G401 (cell line): ENCODE data around the gene KRT32. TPM values are rescaled to one million over a fixed set of nuclear protein-coding genes. Genes with fewer than 3 reads are reported as not detected.

Experiments
- DNase-seq: peaks from one replicate; pipeline ENCODE4 v3.0.0-alpha.2; 2015; ENCODE audit warnings: low spot score
- in situ Hi-C: cut with HindIII; loops from 2 replicates; pipeline ENCODE4 v1.10.0; 2016; ENCODE audit warnings: low sequenced_read_pairs, mixed read lengths
- total RNA-seq: library from RNA; depleted of rRNA; stranded (reverse); fragments of >200 nt; shearing (Covaris generic); gene quantifications from 2 replicates; pipeline ENCODE4 v1.2.3, GENCODE V29; 2014

KRT32 gene
- total RNA-seq, 1 experiment from 2014 or later: not detected

DNA sequence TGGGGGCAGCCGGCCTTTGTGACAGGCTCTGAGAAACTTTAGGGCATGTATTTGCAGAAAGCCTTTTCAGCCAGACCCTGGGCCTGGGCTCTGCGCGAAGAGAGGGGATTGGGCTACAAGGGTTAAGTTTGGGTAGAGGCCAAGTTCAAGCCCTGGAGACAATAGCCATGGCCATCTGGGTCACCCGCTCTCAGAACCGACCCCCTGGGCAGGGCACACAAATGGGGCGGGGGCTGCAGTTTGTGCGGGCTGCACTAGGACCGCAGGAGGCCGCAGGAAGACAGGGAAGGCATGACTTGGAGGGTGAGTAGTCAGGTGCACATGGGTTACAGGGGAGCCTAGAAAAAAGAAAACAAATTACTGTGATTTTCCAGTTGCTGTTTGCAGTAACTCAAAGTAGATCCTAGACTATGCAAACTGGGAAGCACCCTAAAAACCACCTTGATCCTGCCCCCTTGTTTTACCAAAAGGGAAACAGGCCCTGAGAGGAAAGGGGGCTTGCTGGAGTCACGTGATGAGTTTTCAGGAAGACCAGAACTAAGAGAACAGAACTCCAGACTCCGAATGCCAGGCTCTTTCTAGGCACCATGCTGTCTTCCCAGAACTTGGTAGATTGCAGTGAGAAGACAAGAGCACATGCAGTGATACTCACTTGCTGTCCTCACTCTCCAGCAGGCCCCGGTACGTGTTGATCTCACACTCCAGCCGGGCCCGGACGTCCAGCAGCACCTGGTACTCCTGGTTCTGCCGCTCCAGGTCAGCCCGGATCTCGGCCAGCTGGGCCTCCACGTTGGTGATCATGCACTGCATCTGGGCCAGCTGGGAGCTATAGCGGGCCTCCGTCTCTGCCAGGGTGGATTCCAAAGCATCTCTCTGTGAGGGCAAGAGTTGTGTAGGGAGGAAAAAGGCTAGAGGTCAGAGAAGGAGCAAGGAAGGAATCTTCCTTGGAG lies 10.0 kb upstream of the KRT32 start:
- in situ Hi-C loops: no loop called here
- DNase-seq: no peak

DNA sequence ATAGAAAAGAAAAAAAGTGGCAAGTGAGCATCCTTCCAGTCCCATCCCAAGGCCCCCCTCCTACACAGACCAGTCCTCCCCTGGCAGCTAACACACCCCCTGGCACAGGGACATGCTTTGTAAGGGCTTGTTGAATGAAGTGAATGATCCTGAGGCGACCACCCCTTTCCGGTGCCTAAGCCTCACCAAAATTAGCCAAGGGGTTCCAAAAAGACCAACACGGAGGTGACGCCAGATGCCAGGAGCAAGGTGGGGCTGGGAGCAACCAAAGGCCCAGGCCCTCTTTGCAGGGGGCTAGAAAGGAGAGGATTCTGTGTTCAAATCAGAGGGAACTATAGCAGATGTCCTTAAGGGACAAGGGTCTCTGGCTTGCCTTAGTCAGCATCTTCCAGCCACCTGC lies 8.2 kb upstream of the KRT32 start:
- DNase-seq: no peak
- in situ Hi-C loops: no loop called here

DNA sequence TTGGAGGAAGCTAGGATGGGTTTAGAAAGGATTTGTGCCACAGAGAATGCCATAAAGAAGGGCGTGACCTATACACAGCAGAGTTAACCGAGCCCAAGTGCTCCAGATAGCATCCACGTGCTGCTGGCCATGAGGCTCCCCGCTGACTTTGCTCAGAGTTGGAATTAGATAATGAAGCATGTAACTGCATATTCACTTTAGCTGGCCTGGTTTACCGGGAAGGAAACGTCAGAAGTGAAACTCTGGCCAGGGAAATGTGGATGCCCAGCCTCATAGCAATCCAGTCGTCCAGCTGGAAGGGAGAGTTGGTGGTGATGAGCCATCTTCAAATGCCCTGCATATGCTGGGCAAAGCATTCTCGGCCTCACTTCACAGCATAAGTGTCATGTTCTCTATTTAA lies 7.7 kb upstream of the KRT32 start:
- DNase-seq: no peak
- in situ Hi-C loops: no loop called here

DNA sequence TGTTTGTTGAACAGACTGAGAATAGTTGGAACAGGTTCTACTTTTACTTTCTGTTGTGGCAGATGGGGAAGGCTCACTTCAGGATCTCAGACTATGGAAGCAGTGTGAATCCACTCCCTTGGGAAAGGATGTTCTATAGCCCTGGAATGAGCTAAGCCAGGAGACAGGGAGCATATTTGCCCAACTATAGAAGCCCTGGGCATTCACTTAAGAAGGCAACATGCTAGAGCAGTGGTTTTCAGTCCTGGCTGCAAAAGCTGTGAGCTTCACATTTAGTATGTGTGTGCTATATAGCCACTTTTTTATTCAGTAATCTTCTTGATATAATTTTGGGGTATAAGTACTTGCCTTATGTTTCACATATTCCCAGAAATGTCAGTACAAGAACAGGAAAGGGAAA lies 1.2 kb upstream of the KRT32 start:
- in situ Hi-C loops: no loop called here
- DNase-seq: no peak

DNA sequence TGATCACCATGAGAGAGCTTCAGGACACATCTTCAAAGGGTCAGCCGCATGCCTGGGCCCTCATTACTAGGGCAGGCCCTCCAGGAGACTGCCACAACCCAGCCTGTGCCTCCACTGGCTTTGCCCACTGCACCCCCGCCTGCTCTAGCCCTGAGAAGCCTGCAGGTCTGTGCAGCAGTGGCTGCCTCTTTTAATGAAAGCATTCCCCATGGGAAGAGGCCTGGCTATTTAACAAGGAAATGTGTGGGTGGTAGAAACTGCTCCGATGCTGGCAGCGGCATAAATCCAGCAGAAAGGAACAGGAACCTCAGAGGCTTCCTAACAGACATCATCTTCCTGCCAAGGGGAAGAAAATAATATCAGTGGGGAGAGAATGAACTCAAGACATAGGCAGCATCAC lies 375 bp upstream of the KRT32 start:
- in situ Hi-C loops: no loop called here
- no peak for DNase-seq

DNA sequence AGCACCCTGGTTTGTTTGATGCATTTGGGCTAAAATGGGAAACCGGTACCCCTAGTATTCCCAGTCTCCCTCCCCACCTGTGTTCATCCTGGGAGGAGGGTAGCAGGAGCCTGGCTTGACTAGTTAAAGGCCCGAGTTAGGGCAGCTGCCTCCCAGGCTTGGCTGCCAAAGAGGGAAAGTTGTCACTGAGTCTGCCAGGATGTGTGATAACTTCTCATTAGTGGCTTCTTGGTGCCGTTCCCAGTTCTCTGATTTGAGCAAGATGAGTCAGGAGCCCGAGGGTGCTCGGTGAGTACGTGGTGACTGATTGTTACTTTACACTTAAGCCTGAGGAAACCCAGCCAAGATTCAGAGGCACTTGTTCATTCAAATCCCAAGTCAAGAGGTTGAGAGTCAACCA lies 2.5 kb downstream of the KRT32 start:
- no peak for DNase-seq
- in situ Hi-C loops: no loop called here

DNA sequence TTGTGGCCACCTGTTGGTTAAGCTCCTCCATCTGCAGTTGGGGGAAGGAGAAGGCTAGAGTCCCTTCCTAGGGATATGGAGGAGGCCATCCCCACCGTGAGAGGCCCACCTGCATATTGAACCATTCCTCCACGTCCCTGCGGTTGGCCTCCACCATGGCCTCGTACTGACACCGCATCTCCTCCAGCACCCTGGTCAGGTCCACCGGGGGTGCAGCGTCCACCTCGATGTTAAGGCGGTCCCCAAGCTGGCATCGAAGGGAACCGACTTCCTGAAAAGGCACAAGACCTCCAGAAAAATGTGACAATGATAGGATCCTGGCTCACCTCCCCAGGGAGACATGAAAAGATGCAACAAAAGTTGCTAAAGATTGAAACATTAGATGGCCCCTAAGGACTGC lies 3.0 kb downstream of the KRT32 start:
- DNase-seq: no peak
- in situ Hi-C loops: no loop called here

DNA sequence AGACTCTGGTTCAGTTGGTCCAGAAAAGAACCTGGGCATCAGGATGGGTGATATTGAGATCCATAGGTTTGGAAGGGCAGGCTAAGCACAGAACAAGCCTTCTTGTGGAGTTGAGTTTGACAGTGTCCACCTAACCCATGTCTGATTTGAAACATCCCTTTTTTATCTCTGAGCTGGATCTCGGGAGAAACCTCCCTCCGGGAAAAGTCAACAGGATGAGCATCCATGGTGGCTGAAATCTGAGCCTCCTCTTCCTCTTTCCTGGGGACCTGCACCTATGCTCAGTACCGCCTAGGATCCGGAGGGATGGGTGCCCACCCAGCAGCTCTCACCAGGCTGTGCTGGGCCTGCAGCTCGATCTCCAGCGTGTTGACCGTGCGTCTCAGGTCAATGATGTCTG lies 3.4 kb downstream of the KRT32 start:
- in situ Hi-C loops: no loop called here

DNA sequence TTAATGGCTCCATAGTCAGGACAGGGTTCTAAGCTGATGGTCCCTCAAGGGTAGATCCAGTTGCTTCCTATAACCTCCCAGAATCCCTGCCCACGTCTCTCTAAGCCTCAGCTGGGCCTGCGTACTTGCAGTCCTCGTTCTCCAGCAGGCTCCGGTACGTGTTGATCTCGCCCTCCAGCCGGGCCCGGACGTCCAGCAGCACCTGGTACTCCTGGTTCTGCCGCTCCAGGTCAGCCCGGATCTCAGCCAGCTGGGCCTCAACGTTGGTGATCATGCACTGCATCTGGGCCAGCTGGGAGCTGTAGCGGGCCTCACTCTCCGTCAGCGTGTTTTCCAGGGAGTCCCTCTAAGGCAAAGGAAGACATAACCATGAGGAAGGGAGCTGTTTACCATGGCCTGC lies 4.5 kb downstream of the KRT32 start:
- DNase-seq: no peak
- in situ Hi-C loops: no loop called here

More for the DNA sequence above, 3.4 kb downstream of the KRT32 start:
- no peak for DNase-seq

DNA sequence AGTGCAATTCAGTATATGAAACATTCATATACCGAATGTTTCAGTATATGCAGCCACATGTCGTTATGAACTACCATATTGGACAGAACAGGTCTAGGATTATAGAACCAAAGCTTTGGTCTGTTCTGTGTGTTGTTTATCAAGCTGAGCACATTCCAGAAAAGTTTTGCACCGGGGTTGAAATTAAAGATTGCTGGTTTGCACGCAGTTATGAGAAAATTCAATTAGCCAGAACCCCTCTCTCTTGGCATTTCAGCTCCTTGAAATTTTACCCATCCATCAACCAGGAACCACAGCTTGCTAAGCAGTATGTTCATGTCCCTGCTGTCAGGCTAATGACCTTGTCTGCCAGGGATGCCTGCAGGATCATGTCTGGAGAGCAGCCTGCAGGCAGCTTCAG lies 9.5 kb downstream of the KRT32 start:
- no peak for DNase-seq
- in situ Hi-C loops: no loop called here

DNA sequence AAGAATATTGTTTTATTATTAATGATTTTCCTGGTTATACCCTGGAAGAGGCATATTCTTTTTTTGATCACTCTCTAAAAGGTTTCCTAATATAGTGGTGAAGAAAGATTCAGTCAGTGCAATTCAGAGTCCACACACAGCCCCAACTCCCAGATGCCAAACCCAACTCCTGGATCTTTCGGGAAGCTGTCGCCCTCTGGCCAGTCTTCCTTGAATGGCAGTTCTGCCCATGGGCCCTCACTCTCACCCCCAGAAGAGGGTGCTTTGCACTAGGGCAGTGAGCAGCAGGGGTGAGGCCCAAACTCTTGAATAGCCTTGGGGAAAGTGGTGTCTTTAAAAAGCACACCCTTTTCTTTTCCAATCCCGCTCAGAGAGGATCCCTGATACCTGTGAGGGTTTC lies 11.0 kb downstream of the KRT32 start:
- in situ Hi-C loops: no loop called here

DNA sequence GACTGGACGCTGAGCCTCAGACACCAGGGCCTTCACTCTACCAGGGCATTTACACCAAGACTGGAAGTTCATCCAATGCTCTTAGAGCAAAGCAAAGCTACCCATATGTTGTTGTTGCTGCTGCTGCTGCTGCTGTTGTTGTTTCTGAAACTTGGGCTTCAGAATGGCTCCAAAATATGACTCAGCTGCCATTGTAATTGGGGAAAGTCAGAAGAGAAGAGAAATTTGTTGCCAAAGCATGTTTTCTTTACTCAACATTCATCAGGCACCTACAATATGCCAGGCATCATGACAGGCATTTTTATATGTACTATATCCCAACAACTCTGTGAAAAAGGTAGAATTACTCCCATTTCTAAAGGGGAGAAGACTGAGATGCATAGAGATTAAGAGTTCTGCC lies 11.9 kb downstream of the KRT32 start:
- in situ Hi-C loops: no loop called here

More for the DNA sequence above, 11.0 kb downstream of the KRT32 start:
- DNase-seq: no peak

DNA sequence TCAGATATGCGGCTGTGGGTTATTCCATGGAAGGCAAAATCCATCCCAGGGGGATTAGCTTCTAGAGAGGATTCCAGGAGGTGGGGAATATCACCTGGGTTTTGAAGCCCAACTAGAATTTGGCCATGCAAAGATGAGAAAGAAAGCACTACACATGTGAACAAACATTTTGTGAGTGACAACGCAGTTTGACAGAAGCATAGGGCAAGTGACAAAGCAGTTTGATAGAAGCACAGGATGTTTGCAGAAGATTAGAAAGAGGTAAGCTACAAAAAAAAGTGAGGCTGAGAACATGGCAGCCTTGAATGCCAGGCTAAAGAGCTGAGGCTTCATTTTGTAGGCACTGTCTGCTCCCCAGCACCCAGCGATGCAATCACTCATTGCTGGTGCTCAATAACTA lies 14.1 kb downstream of the KRT32 start:
- DNase-seq: no peak
- in situ Hi-C loops: no loop called here

More for the DNA sequence above, 11.9 kb downstream of the KRT32 start:
- DNase-seq: no peak

DNA sequence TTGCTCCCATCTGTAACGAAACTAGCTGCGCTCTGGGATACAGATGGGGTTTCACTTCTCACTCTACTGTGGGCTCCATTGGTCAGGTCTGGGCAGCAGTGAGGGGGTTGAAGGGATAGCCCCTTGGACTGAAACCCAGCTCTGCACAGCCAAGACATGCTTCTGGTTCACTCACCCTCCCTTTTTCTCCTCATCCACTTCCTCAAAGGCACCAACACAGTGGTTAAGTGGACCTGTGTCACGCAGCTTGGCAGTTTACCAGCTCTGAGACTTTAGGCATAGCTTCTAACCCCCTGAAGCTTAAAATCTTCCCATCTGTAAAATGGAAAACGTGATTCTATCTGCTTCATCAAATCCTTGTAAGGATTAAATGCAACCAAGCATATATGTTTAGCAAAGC lies 14.9 kb downstream of the KRT32 start:
- in situ Hi-C loops: no loop called here
- DNase-seq: no peak

DNA sequence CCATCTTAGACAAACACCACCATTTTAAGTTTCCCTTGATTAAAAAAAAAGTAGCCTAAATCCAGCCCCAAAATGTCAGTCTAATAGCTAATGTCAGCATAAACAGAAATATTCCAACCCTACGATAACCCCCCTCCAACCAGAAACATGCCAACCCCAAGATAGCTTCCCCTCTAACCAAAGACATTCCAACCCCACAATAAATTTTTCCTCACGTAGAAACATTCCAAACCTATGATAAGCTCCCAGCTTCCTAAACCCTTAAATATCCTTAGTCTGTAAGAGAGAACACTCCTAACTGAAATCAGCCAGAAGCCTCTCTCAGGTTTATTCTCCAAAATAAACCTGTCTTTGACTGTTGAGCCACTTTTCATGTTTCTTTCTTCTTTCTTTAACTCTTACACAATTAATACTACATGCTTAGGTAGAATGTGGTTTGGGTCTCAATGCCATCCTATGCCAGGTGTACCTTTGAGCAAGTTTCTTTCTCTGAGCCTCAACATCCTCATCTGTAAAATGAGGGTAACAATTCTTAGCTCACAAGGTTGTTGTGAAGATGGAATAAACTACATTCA lies 15.9 kb downstream of the KRT32 start:
- no peak for DNase-seq
- in situ Hi-C loops: no loop called here

DNA sequence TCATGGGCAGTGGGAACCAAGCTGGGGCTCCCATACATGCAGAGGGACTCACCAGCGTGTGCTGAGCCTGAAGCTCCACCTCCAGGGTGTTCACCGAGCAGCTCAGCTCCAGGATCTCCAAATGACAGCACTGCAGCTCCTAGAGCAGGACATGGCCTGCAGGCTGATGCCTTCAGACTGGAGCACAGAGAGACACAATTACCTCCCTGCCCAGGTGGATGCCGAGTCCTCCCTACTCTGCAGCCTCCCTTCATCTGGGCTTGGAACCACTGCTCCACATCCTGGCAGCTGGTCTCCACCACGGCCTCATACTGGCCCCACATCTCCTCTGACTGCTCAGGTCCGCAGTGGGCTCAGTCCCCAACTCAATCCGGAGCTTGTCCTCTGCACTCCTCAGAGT lies 18.2 kb downstream of the KRT32 start:
- in situ Hi-C loops: no loop called here

DNA sequence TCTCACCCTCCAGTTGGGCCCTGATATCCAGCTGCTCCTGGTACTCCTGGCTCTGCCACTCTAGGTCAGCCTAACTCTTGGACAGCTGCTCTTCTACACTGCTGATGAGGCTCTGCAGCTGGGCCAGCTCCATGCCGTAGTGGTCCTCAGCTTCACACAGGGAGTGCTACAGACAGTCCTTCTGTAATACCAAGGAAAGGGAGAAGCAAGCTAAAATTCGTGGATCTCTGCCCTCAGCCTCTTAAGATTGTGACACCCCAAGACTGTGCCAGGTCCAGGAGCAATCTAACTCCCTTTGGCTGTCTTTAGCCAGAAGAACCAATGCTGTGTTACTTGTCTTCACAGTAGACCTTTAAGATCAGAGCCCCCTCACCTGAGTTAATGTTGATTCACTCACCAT lies 18.7 kb downstream of the KRT32 start:
- in situ Hi-C loops: no loop called here
- DNase-seq: no peak

More for the DNA sequence above, 18.2 kb downstream of the KRT32 start:
- no peak for DNase-seq

DNA sequence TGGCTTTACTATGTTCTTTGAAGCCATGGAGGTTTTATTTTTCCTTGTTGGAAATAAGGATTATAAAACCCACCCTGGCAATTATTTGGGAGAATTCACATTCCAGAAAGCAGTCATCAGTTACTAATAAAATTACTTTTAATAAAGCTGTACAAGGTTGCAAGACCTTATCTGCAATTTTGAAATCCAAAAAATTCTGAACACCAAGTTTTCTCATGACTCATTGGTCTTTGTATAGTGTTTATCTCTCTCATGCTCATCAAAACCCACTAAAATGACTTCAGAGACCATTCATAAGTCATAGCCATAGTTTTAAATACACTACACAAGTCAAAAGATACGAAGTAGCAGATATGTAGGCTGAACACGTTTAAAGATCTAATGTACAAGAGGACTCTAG lies 20.4 kb downstream of the KRT32 start:
- no peak for DNase-seq
- in situ Hi-C loops: no loop called here

DNA sequence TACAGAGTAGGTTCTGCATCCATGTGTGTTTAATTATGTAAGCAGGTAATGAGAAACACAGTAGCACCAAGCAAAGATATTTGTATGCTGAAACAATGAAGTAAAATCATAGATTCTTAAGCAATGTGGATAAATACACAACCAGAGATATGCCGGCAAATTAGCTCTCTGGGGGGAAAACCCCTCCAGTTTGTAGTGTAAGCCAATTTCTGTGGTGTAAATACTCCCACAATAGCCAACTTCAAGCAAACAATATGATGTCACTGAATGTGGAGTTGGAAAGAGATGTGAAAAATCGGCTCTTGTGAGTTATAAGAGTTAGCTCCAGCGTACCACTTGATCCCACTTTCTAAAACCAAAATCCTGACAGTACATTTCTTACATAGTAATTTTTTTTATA lies 22.5 kb downstream of the KRT32 start:
- in situ Hi-C loops: no loop called here
- DNase-seq: no peak

DNA sequence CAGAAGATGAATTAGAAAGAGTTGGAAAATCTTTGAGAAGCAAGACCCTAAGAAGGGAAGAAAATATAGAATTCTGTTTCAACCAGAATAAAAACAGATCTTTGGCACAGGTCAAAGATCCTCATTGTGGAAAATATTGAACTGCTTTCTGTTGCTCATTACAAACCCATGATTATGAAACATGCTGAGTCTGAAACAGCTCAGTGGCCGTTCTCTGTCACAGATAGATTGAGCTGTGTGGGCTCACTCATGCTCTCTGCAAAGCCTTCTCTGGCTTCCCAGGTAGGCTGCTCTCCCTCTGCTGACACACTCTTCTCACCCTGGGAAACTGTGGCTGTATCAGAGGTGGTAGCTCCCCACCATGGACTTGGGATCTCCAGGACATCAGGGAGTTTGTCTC lies 23.0 kb downstream of the KRT32 start:
- in situ Hi-C loops: no loop called here
- no peak for DNase-seq

DNA sequence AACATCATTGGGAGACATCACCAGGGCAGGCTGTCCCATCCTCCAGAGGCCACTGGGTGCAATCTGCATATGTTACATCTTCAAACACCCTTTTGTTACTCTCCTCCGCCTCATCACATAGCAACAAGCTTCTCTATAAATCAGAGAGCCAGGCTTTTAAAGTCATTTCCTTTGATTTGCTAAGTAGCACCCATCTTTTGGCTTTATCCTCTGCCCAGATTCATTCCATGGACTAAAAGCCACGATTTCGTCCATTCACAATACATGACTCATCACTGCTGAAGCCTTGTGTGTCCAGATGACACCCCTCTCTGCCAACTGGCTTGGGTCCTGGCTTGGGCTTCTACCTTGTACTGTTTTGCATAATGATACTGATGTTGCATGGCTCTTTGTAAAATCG lies 24.4 kb downstream of the KRT32 start:
- DNase-seq: no peak

More for the DNA sequence above, 24.4 kb downstream of the KRT32 start:
- in situ Hi-C loops: no loop called here
